H9 (cell line): Measurements from ENCODE around the gene TOM1L2. TPM values are rescaled to one million over a fixed set of nuclear protein-coding genes. Genes with fewer than 3 reads are reported as not detected.

ENCODE experiments used
- DNase-seq: peaks from one replicate; pipeline ENCODE4 v3.0.0-alpha.2; 2017
- H2AFZ ChIP-seq: one replicate; pipeline ENCODE4 v1.6.1; 2013; ENCODE audit warnings: mild to moderate bottlenecking, low read length, control low read depth, moderate library complexity
- H2AK5ac ChIP-seq: 2 replicates; pipeline ENCODE4 v1.6.1; 2013; ENCODE audit warnings: low read length, control low read depth, mixed read lengths; ENCODE audit not compliant: insufficient read length
- H2BK120ac ChIP-seq: one replicate; pipeline ENCODE4 v1.6.1; 2013; ENCODE audit warnings: low read depth, mild to moderate bottlenecking, low read length, control low read depth, inconsistent platforms; ENCODE audit not compliant: poor library complexity, severe bottlenecking
- H2BK12ac ChIP-seq: 2 replicates; pipeline ENCODE4 v1.6.1; 2013; ENCODE audit warnings: low read length, control low read depth, mixed read lengths, low read depth; ENCODE audit not compliant: insufficient read length
- H2BK15ac ChIP-seq: 2 replicates; pipeline ENCODE4 v1.6.1; 2013; ENCODE audit warnings: low read depth, low read length, control low read depth
- H2BK20ac ChIP-seq: one replicate; pipeline ENCODE4 v1.6.1; 2013; ENCODE audit warnings: low read depth, mild to moderate bottlenecking, low read length, control low read depth, inconsistent platforms; ENCODE audit not compliant: poor library complexity, severe bottlenecking
- H2BK5ac ChIP-seq: 2 replicates; pipeline ENCODE4 v1.6.1; 2013; ENCODE audit warnings: low read length, control low read depth, mixed read lengths; ENCODE audit not compliant: insufficient read length
- H3K14ac ChIP-seq: 2 replicates; pipeline ENCODE4 v1.6.1; 2013; ENCODE audit warnings: low read length, control low read depth; ENCODE audit not compliant: insufficient read depth
- H3K18ac ChIP-seq: 2 replicates; pipeline ENCODE4 v1.6.1; 2013; ENCODE audit warnings: low read depth, mild to moderate bottlenecking, mixed read lengths, low read length, control low read depth; ENCODE audit not compliant: insufficient read length
- H3K23ac ChIP-seq: 2 replicates; pipeline ENCODE4 v1.6.1; 2013; ENCODE audit warnings: low read length, control low read depth, mixed read lengths, low read depth; ENCODE audit not compliant: insufficient read length
- H3K23me2 ChIP-seq: 2 replicates; pipeline ENCODE4 v1.6.1; 2013; ENCODE audit warnings: low read depth, mild to moderate bottlenecking, mixed read lengths, low read length, control low read depth; ENCODE audit not compliant: insufficient read length, poor library complexity, severe bottlenecking
- H3K27ac ChIP-seq: 2 replicates; pipeline ENCODE4 v1.5.1; 2013; ENCODE audit warnings: low read length, control low read depth, mixed read lengths, low read depth; ENCODE audit not compliant: insufficient read length
- H3K27me3 ChIP-seq: 2 replicates; pipeline ENCODE4 v1.6.1; 2013; ENCODE audit warnings: low read length, control low read depth, inconsistent platforms; ENCODE audit not compliant: insufficient read depth
- H3K4ac ChIP-seq: 2 replicates; pipeline ENCODE4 v1.6.1; 2013; ENCODE audit warnings: low read depth, mild to moderate bottlenecking, control low read depth, inconsistent platforms, low read length, moderate library complexity
- H3K4me1 ChIP-seq: 2 replicates; pipeline ENCODE4 v1.6.1; 2013; ENCODE audit warnings: low read length, control low read depth, inconsistent platforms; ENCODE audit not compliant: insufficient read depth
- H3K4me2 ChIP-seq: 2 replicates; pipeline ENCODE4 v1.6.1; 2013; ENCODE audit warnings: low read length, control low read depth, mixed read lengths; ENCODE audit not compliant: insufficient read length, insufficient read depth
- H3K56ac ChIP-seq: 2 replicates; pipeline ENCODE4 v1.6.1; 2013; ENCODE audit warnings: low read depth, mild to moderate bottlenecking, mixed read lengths, low read length, control low read depth; ENCODE audit not compliant: insufficient read length
- H3K79me1 ChIP-seq: 2 replicates; pipeline ENCODE4 v1.6.1; 2013; ENCODE audit warnings: low read depth, mild to moderate bottlenecking, moderate library complexity, low read length, control low read depth, inconsistent platforms; ENCODE audit not compliant: insufficient read depth, poor library complexity, severe bottlenecking
- H3K79me2 ChIP-seq: 2 replicates; pipeline ENCODE4 v1.6.1; 2013; ENCODE audit warnings: low read length, control low read depth, inconsistent platforms; ENCODE audit not compliant: insufficient read depth
- H3K9ac ChIP-seq: 2 replicates; pipeline ENCODE4 v1.6.1; 2013; ENCODE audit warnings: low read length, control low read depth, mixed read lengths; ENCODE audit not compliant: insufficient read length; ENCODE audit errors: extremely low read depth
- H3K9me3 ChIP-seq: one replicate; pipeline ENCODE4 v1.6.1; 2013; ENCODE audit warnings: low read depth, low read length, inconsistent platforms; ENCODE audit not compliant: control insufficient read depth
- H3T11ph ChIP-seq: one replicate; pipeline ENCODE4 v1.6.1; 2013; ENCODE audit warnings: mild to moderate bottlenecking, low read length, control low read depth, inconsistent platforms
- H4K20me1 ChIP-seq: one replicate; pipeline ENCODE4 v1.6.1; 2013; ENCODE audit not compliant: control insufficient read depth, insufficient read length, insufficient read depth
- H4K5ac ChIP-seq: 2 replicates; pipeline ENCODE4 v1.6.1; 2013; ENCODE audit warnings: low read depth, mild to moderate bottlenecking, mixed read lengths, low read length, control low read depth; ENCODE audit not compliant: insufficient read length
- H4K8ac ChIP-seq: replicated peaks from 2 replicates; pipeline ENCODE4 v1.6.1; 2013; ENCODE audit warnings: low read length, control low read depth, mixed read lengths, low read depth; ENCODE audit not compliant: insufficient read length
- H4K91ac ChIP-seq: 2 replicates; pipeline ENCODE4 v1.6.1; 2013; ENCODE audit warnings: low read depth, mild to moderate bottlenecking, moderate library complexity, mixed read lengths, low read length, control low read depth; ENCODE audit not compliant: insufficient read length
- H3K27ac Mint-ChIP-seq, 3 experiments: 2 replicates in 2 of 3; 3 replicates in 1 of 3; pipeline ENCODE4 v1.8.0; 2020 to 2021; ENCODE audit warnings: mixed read lengths in 3 of 3, mild to moderate bottlenecking in 1 of 3, moderate library complexity in 1 of 3
- H3K27me3 Mint-ChIP-seq: 2 replicates; pipeline ENCODE4 v1.8.0; 2021; ENCODE audit warnings: low read depth, mild to moderate bottlenecking, moderate library complexity, mixed read lengths
- H3K36me3 Mint-ChIP-seq, 3 experiments: 2 replicates in 2 of 3; 3 replicates in 1 of 3; pipeline ENCODE4 v1.8.0; 2020 to 2021; ENCODE audit warnings: low read depth in 3 of 3, mixed read lengths in 3 of 3; ENCODE audit not compliant: insufficient read depth in 1 of 3
- H3K4me1 Mint-ChIP-seq, 2 experiments: 2 replicates each; pipeline ENCODE4 v1.8.0; 2020; ENCODE audit warnings: mixed read lengths in 2 of 2
- H3K4me3 Mint-ChIP-seq, 2 experiments: 2 replicates in 1 of 2; 3 replicates in 1 of 2; pipeline ENCODE4 v1.8.0; 2020 to 2021; ENCODE audit warnings: mild to moderate bottlenecking in 2 of 2, mixed read lengths in 2 of 2, moderate library complexity in 1 of 2
- H3K9me3 Mint-ChIP-seq, 2 experiments: 2 replicates in 1 of 2; 3 replicates in 1 of 2; pipeline ENCODE4 v1.8.0; 2020; ENCODE audit warnings: mild to moderate bottlenecking in 2 of 2, mixed read lengths in 2 of 2, moderate library complexity in 1 of 2
- CTCF ChIP-seq: fragments of 200-600 bp; sonication (generic); conservative IDR thresholded peaks from 3 replicates; pipeline ENCODE4 v1.8.0; 2021; ENCODE audit warnings: antibody characterized with exemption, mild to moderate bottlenecking
- WGBS: extraction: QIAGEN DNeasy Blood & Tissue Kit; methylation state at CpG from one replicate; pipeline ENCODE4 v1.1.7; 2013; ENCODE audit warnings: missing lambda C conversion rate, low lambda C conversion rate, mixed read lengths; ENCODE audit not compliant: insufficient read length; ENCODE audit errors: extremely low coverage; 5-methylcytosine and 5-hydroxymethylcytosine counted together
- total RNA-seq: library from RNA; stranded (reverse); gene quantifications from 2 replicates; pipeline ENCODE4 v1.2.1, GENCODE V29; 2021

Gene TOM1L2
- total RNA-seq, 1 experiment from 2014 or later = 4.6 TPM

- Histone ChIP-seq H4K8ac (no peak overlapping the region), H3K56ac (no peak overlapping the region), H3K27ac (no peak overlapping the region), H2AK5ac (no peak overlapping the region), H2BK12ac (no peak overlapping the region), H3K4ac (no peak overlapping the region), H2BK15ac (no peak overlapping the region), H4K91ac (no peak overlapping the region), H3K4me2 (no peak overlapping the region), H3K9ac (no peak overlapping the region), H3K4me1 (peaks cover 3% of the 10 kb centered on the region; the same call in 1 of the 2 replicates), H3K27me3 (no peaks in the 10 kb centered on the region), H2AFZ (no peak overlapping the region), H3K14ac (no peak overlapping the region), H3K79me2 (no peaks in the 10 kb centered on the region), H3T11ph (no peak overlapping the region), H3K9me3 (no peaks in the 10 kb centered on the region), H2BK120ac (no peak overlapping the region), H3K79me1 (no peaks in the 10 kb centered on the region), H2BK20ac (no peak overlapping the region), H3K18ac (no peak overlapping the region), H3K23me2 (no peaks in the 10 kb centered on the region), H4K5ac (no peak overlapping the region), H2BK5ac (no peak overlapping the region), H3K23ac (no peak overlapping the region), H4K20me1 (no peaks in the 10 kb centered on the region)
- TF ChIP-seq CTCF = no peak
- H3K4me3 Mint-ChIP-seq = no peak overlapping the region; a peak in 1 of 5 replicates
- H3K36me3 Mint-ChIP-seq = no peaks in the 10 kb centered on the region
- no CpG with 5 or more reads among the region's 8 CpGs for WGBS
- no peak for DNase-seq
- no peaks in the 10 kb centered on the region for H3K9me3 Mint-ChIP-seq
- peaks cover 4 to 9% of the 10 kb centered on the region in 2 experiments; a peak in 3 of 4 replicates for H3K4me1 Mint-ChIP-seq
- H3K27me3 Mint-ChIP-seq = no peaks in the 10 kb centered on the region; the same call in 1 of the 2 replicates
- H3K27ac Mint-ChIP-seq = no peak overlapping the region
Measured at GRCh38 chr17:17975436-17975835, 3.2 kb upstream of the TOM1L2 start.
